ENCODE measurements around the gene GTF3C5. TPM values are rescaled to one million over a fixed set of nuclear protein-coding genes. Genes with fewer than 3 reads are reported as not detected.

Gene GTF3C5
- total and polyA plus RNA-seq, 12 donors: 29.4 to 79.1 (median 36.6) TPM

- no peak for ATAC-seq
- no peaks in the 10 kb centered on the region for H3K9me3 ChIP-seq
- H3K4me1 ChIP-seq: peaks cover 3 to 27% (median 23%) of the 10 kb centered on the region in 9 donors
- H3K4me3 ChIP-seq: no peak overlapping the region
- no peaks in the 10 kb centered on the region for H3K27me3 ChIP-seq
- TF ChIP-seq CTCF (IDR thresholded peaks at IDR 0.05): no peak
- H3K36me3 ChIP-seq: peaks cover 0 to 5% (median 0%) of the 10 kb centered on the region in 9 donors
- no peak for DNase-seq
- 87 to 93% methylated on average over 8 of the region's 8 CpGs for WGBS, 2 donors
- H3K27ac ChIP-seq: no peak overlapping the region
- intact Hi-C loops (cut with DNase I): no loop called here
Measured at GRCh38 chr9:133063159-133063499, 32.3 kb downstream of the GTF3C5 start.

GRCh38 chr9:133063500-133064231 is 32.9 kb downstream of the GTF3C5 start:
- no peak for ATAC-seq
- WGBS, 2 donors: 85 to 89% methylated on average over 14 of the region's 14 CpGs
- DNase-seq: no peak
- H3K27me3 ChIP-seq: no peaks in the 10 kb centered on the region
- H3K9me3 ChIP-seq: no peaks in the 10 kb centered on the region
- no peak overlapping the region for H3K4me3 ChIP-seq
- intact Hi-C loops (cut with DNase I): no loop called here
- TF ChIP-seq CTCF (IDR thresholded peaks at IDR 0.05): no peak
- no peaks in the 10 kb centered on the region for H3K36me3 ChIP-seq
- H3K27ac ChIP-seq: no peak overlapping the region
- H3K4me1 ChIP-seq: peaks cover 3 to 27% (median 23%) of the 10 kb centered on the region in 9 donors

GRCh38 chr9:133064241-133065069 is 33.7 kb downstream of the GTF3C5 start:
- H3K4me1 ChIP-seq: peaks cover 3 to 23% (median 18%) of the 10 kb centered on the region in 9 donors

GRCh38 chr9:133065070-133065388 is 34.2 kb downstream of the GTF3C5 start:
- DNase-seq: no peak
- Histone ChIP-seq H3K27ac (no peak overlapping the region), H3K9me3 (no peaks in the 10 kb centered on the region), H3K27me3 (no peaks in the 10 kb centered on the region), H3K4me3 (no peak overlapping the region), H3K36me3 (no peaks in the 10 kb centered on the region), H3K4me1 (peaks cover 3 to 17% (median 12%) of the 10 kb centered on the region in 9 donors)
- intact Hi-C loops (cut with DNase I): no loop called here
- WGBS, 2 donors: 98% methylated on average over 17 of the region's 17 CpGs
- ATAC-seq: no peak
- TF ChIP-seq CTCF (IDR thresholded peaks at IDR 0.05): no peak

More at GRCh38 chr9:133064241-133065069, 33.7 kb downstream of the GTF3C5 start:
- Histone ChIP-seq H3K36me3 (no peaks in the 10 kb centered on the region), H3K27ac (no peak overlapping the region), H3K9me3 (no peaks in the 10 kb centered on the region), H3K27me3 (no peaks in the 10 kb centered on the region), H3K4me3 (no peak overlapping the region)
- DNase-seq: no peak
- no peak for ATAC-seq
- intact Hi-C loops (cut with DNase I): no loop called here
- no peak for TF ChIP-seq CTCF (IDR thresholded peaks at IDR 0.05)
- 96% methylated on average over 30 of the region's 30 CpGs for WGBS, 2 donors
